GM23338 (cell line): ENCODE data around the gene COG7.

Source experiments
- CREB1 ChIP-seq: fragments of 250-450 bp; sonication (Bioruptor Pico); IDR thresholded peaks from 2 replicates; pipeline ENCODE4 v1.5.0; 2020; ENCODE audit warnings: low read depth, mild to moderate bottlenecking, moderate library complexity
- CTCF ChIP-seq, 2 experiments: fragments of 200-600 bp in 1 of 2; sonication (generic) in 1 of 2; conservative IDR thresholded peaks; 2 replicates each; pipeline versions ENCODE4 v1.5.1 to v1.6.1; 2016 to 2017; ENCODE audit warnings: antibody characterized with exemption in 2 of 2, low read depth in 2 of 2, mild to moderate bottlenecking in 2 of 2, moderate library complexity in 1 of 2
- ETS1 ChIP-seq: IDR thresholded peaks from 2 replicates; pipeline ENCODE4 v1.6.1; 2016; ENCODE audit warnings: antibody characterized with exemption
- EZH2 ChIP-seq: fragments of 200-600 bp; sonication (generic); IDR thresholded peaks from one replicate; pipeline ENCODE4 v1.8.0; 2017; ENCODE audit warnings: antibody characterized with exemption, mild to moderate bottlenecking, low read depth; ENCODE audit not compliant: unreplicated experiment
- EZH2phosphoT487 ChIP-seq: fragments of 200-600 bp; sonication (generic); IDR thresholded peaks from one replicate; pipeline ENCODE4 v1.8.1; 2018; ENCODE audit warnings: antibody characterized with exemption; ENCODE audit not compliant: unreplicated experiment
- JUNB ChIP-seq: IDR thresholded peaks from one replicate; pipeline ENCODE4 v1.6.1; 2016; ENCODE audit warnings: antibody characterized with exemption; ENCODE audit not compliant: unreplicated experiment
- NANOG ChIP-seq: IDR thresholded peaks from 2 replicates; pipeline ENCODE4 v1.6.1; 2016; ENCODE audit warnings: antibody characterized with exemption, borderline replicate concordance
- POLR2AphosphoS5 ChIP-seq: IDR thresholded peaks from 2 replicates; pipeline ENCODE4 v1.6.1; 2016; ENCODE audit warnings: antibody characterized with exemption, low read depth
- REST ChIP-seq: IDR thresholded peaks from one replicate; pipeline ENCODE4 v1.6.1; 2018; ENCODE audit warnings: antibody characterized with exemption; ENCODE audit not compliant: unreplicated experiment
- STAT1 ChIP-seq: IDR thresholded peaks from one replicate; pipeline ENCODE4 v1.6.1; 2016; ENCODE audit warnings: antibody characterized with exemption; ENCODE audit not compliant: unreplicated experiment
- ZNF114 ChIP-seq: fragments of 250-450 bp; sonication (Bioruptor Pico); IDR thresholded peaks from 2 replicates; pipeline ENCODE4 v1.5.0; 2020; ENCODE audit warnings: mild to moderate bottlenecking, moderate library complexity
- ZNF331 ChIP-seq: fragments of 250-450 bp; sonication (Bioruptor Pico); IDR thresholded peaks from 2 replicates; pipeline ENCODE4 v1.5.0; 2020; ENCODE audit warnings: low read depth, mild to moderate bottlenecking, moderate library complexity

DNA sequence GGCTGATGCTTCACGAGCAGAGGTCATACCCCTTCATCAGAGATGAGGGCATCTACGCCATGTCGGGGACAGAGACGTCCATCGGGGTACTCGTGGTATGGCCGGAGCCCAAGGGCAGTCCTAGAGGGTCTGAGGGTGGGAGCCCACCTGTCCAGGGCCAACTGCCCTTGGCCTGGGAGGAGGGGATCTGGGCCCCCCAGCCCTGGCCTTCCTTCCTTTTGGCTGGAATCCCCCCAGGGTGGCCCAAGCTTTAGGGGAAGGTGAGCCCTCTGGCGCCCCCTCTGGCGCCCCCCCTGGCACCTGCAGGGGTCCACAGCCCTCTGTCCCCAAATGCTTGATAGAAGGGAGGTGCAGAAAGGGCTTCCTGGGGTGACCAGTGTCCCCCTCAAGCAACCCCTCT lies 81.6 kb downstream of the COG7 start:
- peak; percentile 50 to 59 for TF ChIP-seq CTCF (conservative IDR thresholded peaks at IDR 0.05; ENCODE audit: low read depth in 2 of 2)
- TF ChIP-seq EZH2, result no peak
- no peak for TF ChIP-seq REST
- no peak for TF ChIP-seq POLR2AphosphoS5
- TF ChIP-seq CREB1 (CRISPR knock-in tag), result no peak
- no peak for TF ChIP-seq EZH2phosphoT487
- no peak for TF ChIP-seq ETS1
- TF ChIP-seq NANOG, result no peak
- no peak for TF ChIP-seq ZNF114 (CRISPR knock-in tag)
- no peak for TF ChIP-seq ZNF331
- TF ChIP-seq JUNB, result no peak
- no peak for TF ChIP-seq STAT1
